Muscle of leg (tissue), 11 donors: ENCODE results near the gene SDCBP2. TPM values are rescaled to one million over a fixed set of nuclear protein-coding genes. Genes with fewer than 3 reads are reported as not detected.

Experiments
- DNase-seq: peaks from one replicate; pipeline ENCODE4 v3.0.0; 2013
- H3K27ac ChIP-seq: one replicate; pipeline ENCODE4 v1.5.1; 2013; ENCODE audit warnings: mild to moderate bottlenecking, low read length, control low read depth
- H3K27me3 ChIP-seq: one replicate; pipeline ENCODE4 v1.6.1; 2013; ENCODE audit warnings: low read length; ENCODE audit not compliant: control insufficient read depth, insufficient read depth
- H3K36me3 ChIP-seq: one replicate; pipeline ENCODE4 v1.6.1; 2013; ENCODE audit warnings: low read length; ENCODE audit not compliant: control insufficient read depth, insufficient read depth
- H3K4me1 ChIP-seq: one replicate; pipeline ENCODE4 v1.6.1; 2013; ENCODE audit warnings: low read length; ENCODE audit not compliant: control insufficient read depth, insufficient read depth
- H3K4me3 ChIP-seq: one replicate; pipeline ENCODE4 v1.5.1; 2013; ENCODE audit warnings: low read length, control low read depth
- H3K9me3 ChIP-seq: replicated peaks from 2 replicates; pipeline ENCODE4 v1.6.1; 2013; ENCODE audit warnings: low read depth, low read length; ENCODE audit not compliant: control insufficient read depth
- WGBS: methylation state at CpG from one replicate; pipeline ENCODE4 v1.1.5; 2013; ENCODE audit warnings: missing lambda C conversion rate; ENCODE audit not compliant: insufficient coverage; 5-methylcytosine and 5-hydroxymethylcytosine counted together
- polyA plus RNA-seq, 8 donors: library from polyadenylated mRNA; unstranded; fragments of 120-200 nt; gene quantifications; one replicate each; pipeline versions ENCODE4 v1.2.1 to v1.2.3, GENCODE V29; 2013; ENCODE audit warnings: inconsistent platforms in 1 of 8, low replicate concordance in 1 of 8; ENCODE audit not compliant: insufficient read length in 8 of 8, insufficient read depth in 1 of 8
- total RNA-seq: library from RNA; stranded (reverse); fragments of 120-200 nt; gene quantifications from one replicate; pipeline ENCODE4 v1.2.4, GENCODE V29; 2013

The SDCBP2 gene
- total and polyA plus RNA-seq, 9 donors: 1.5 to 6.2 (median 1.8) TPM

GRCh38 chr20:1313236-1313964 is 15.5 kb downstream of the SDCBP2 start:
- H3K4me3 ChIP-seq: no peak overlapping the region

GRCh38 chr20:1312904-1313235 is 16.1 kb downstream of the SDCBP2 start:
- Histone ChIP-seq H3K27me3 (no peaks in the 10 kb centered on the region), H3K9me3 (no peaks in the 10 kb centered on the region), H3K4me1 (peaks cover 5% of the 10 kb centered on the region), H3K36me3 (no peaks in the 10 kb centered on the region), H3K4me3 (no peak overlapping the region), H3K27ac (no peak overlapping the region)
- DNase-seq: no peak
- 60% methylated on average over 12 of the region's 16 CpGs for WGBS

More at GRCh38 chr20:1313236-1313964, 15.5 kb downstream of the SDCBP2 start:
- no peaks in the 10 kb centered on the region for H3K9me3 ChIP-seq
- no peaks in the 10 kb centered on the region for H3K27me3 ChIP-seq
- H3K4me1 ChIP-seq: peaks cover 5% of the 10 kb centered on the region
- peak; percentile 88 for DNase-seq
- no peak overlapping the region for H3K27ac ChIP-seq
- H3K36me3 ChIP-seq: no peaks in the 10 kb centered on the region
- WGBS: 15% methylated on average over 21 of the region's 38 CpGs

- H3K27me3 ChIP-seq: no peaks in the 10 kb centered on the region
- H3K9me3 ChIP-seq: no peaks in the 10 kb centered on the region
- H3K36me3 ChIP-seq: no peaks in the 10 kb centered on the region
- H3K4me1 ChIP-seq: peaks cover 5% of the 10 kb centered on the region
- H3K27ac ChIP-seq: no peak overlapping the region
- WGBS: 90% methylated on average over 17 of the region's 20 CpGs
- no peak for DNase-seq
- no peak overlapping the region for H3K4me3 ChIP-seq
Observed at GRCh38 chr20:1312308-1312707, 16.6 kb downstream of the SDCBP2 start.

GRCh38 chr20:1310506-1311190 is 18.3 kb downstream of the SDCBP2 start:
- Histone ChIP-seq H3K36me3 (peaks cover 1% of the 10 kb centered on the region), H3K27ac (no peak overlapping the region), H3K4me3 (no peak overlapping the region), H3K9me3 (no peaks in the 10 kb centered on the region), H3K27me3 (no peaks in the 10 kb centered on the region), H3K4me1 (peaks cover 5% of the 10 kb centered on the region)
- DNase-seq: no peak
- WGBS: 80% methylated on average over 7 of the region's 12 CpGs

GRCh38 chr20:1310071-1310470 is 18.9 kb downstream of the SDCBP2 start:
- Histone ChIP-seq H3K4me1 (peaks cover 5% of the 10 kb centered on the region), H3K4me3 (no peak overlapping the region), H3K27ac (no peak overlapping the region), H3K27me3 (no peaks in the 10 kb centered on the region), H3K36me3 (peaks cover 7% of the 10 kb centered on the region), H3K9me3 (no peaks in the 10 kb centered on the region)
- no peak for DNase-seq
- WGBS: 44% methylated on average over 5 of the region's 9 CpGs

- Histone ChIP-seq H3K9me3 (no peaks in the 10 kb centered on the region), H3K4me3 (no peak overlapping the region), H3K27me3 (no peaks in the 10 kb centered on the region), H3K36me3 (peaks cover 10% of the 10 kb centered on the region), H3K27ac (no peak overlapping the region), H3K4me1 (peaks cover 5% of the 10 kb centered on the region)
- DNase-seq: no peak
- WGBS: 65% methylated on average over 10 of the region's 12 CpGs
Observed at GRCh38 chr20:1309439-1309847, 19.5 kb downstream of the SDCBP2 start.

- Histone ChIP-seq H3K4me1 (peaks cover 5% of the 10 kb centered on the region), H3K36me3 (peaks cover 12% of the 10 kb centered on the region), H3K4me3 (no peak overlapping the region), H3K9me3 (no peaks in the 10 kb centered on the region), H3K27me3 (no peaks in the 10 kb centered on the region), H3K27ac (no peak overlapping the region)
- WGBS: 45% methylated on average over 2 of the region's 9 CpGs
- no peak for DNase-seq
Observed at GRCh38 chr20:1308702-1309095, 20.2 kb downstream of the SDCBP2 start.

- Histone ChIP-seq H3K9me3 (no peaks in the 10 kb centered on the region), H3K36me3 (peaks cover 12% of the 10 kb centered on the region), H3K4me1 (peaks cover 1% of the 10 kb centered on the region), H3K27ac (no peak overlapping the region), H3K27me3 (no peaks in the 10 kb centered on the region), H3K4me3 (no peak overlapping the region)
- no peak for DNase-seq
- WGBS: 78% methylated on average over 10 of the region's 13 CpGs
Observed at GRCh38 chr20:1308067-1308701, 20.8 kb downstream of the SDCBP2 start.

GRCh38 chr20:1307571-1307971 is 21.4 kb downstream of the SDCBP2 start:
- no peaks in the 10 kb centered on the region for H3K4me1 ChIP-seq
- H3K9me3 ChIP-seq: no peaks in the 10 kb centered on the region
- 93% methylated on average over 13 of the region's 13 CpGs for WGBS
- H3K27me3 ChIP-seq: no peaks in the 10 kb centered on the region
- no peak overlapping the region for H3K27ac ChIP-seq
- peaks cover 12% of the 10 kb centered on the region for H3K36me3 ChIP-seq
- DNase-seq: no peak
- H3K4me3 ChIP-seq: no peak overlapping the region

- H3K36me3 ChIP-seq: peaks cover 12% of the 10 kb centered on the region
- H3K27me3 ChIP-seq: no peaks in the 10 kb centered on the region
- no peaks in the 10 kb centered on the region for H3K9me3 ChIP-seq
- no peak overlapping the region for H3K4me3 ChIP-seq
- no peak for DNase-seq
- no peaks in the 10 kb centered on the region for H3K4me1 ChIP-seq
- 92% methylated on average over 7 of the region's 10 CpGs for WGBS
- no peak overlapping the region for H3K27ac ChIP-seq
Observed at GRCh38 chr20:1307171-1307570, 21.8 kb downstream of the SDCBP2 start.
